Breast epithelium (tissue), 3 donors: ENCODE data around the gene COL25A1.

Experiments used
- CTCF ChIP-seq, 3 donors: fragments of 450-650 bp; IDR thresholded peaks; one replicate each; pipeline ENCODE4 v1.5.1; 2016 to 2017; ENCODE audit warnings: antibody characterized with exemption in 3 of 3, mild to moderate bottlenecking in 3 of 3, moderate library complexity in 3 of 3
- POLR2A ChIP-seq: fragments of 450-650 bp; IDR thresholded peaks from one replicate; pipeline ENCODE4 v1.6.1; 2016; ENCODE audit warnings: antibody characterized with exemption, mild to moderate bottlenecking, moderate library complexity

GRCh38 chr4:109207898-109208297, 94.6 kb downstream of the COL25A1 start:
- TF ChIP-seq CTCF (IDR thresholded peaks at IDR 0.05): no peak
- TF ChIP-seq POLR2A: no peak
